ENCODE data around the gene SELENBP1. TPM values are rescaled to one million over a fixed set of nuclear protein-coding genes. Genes with fewer than 3 reads are reported as not detected.

The SELENBP1 gene
- total RNA-seq, 3 donors from 2014 or later = 914 to 2,582 (median 1,654) TPM

DNA sequence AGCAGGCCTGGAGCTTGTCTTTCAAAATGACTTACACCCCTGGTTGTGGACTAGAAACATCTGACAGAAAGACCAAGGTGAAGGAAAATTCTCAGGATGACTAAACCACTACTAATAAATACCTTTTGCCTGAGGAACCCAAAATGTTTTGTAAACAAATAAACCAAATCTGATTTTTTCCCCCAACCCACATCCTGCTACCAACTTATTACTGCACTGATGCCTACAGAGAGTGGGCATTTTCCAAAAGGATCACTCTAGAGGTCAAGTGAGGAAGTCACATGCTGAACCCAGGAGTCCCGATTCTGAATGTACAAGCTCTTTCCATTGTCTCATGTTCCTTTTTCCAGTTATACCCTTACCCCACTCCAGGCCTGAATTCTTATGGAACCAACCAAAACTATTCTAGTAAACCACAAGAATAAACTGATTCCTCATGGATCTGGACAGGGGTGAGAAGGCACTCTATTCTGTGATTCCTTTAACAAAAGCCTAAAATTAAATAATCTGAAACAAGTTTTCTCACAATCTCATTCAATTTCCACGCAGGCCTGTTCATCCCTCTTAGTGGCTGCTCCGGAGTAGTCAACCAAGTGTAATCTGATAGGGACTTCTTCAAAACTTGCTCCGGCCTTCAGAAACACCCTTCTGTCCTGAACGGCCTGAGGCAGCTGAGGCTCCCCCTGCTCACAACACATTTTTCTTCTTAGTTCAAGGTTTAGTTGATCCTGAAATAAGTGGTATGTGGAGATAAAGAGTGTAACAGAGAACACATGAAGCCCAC is 46.7 kb downstream of the SELENBP1 start:
- DNase-seq (no peak), ATAC-seq (no peak)
- Histone ChIP-seq H3K4me1 (ENCODE audit: low read depth) (peaks cover 17% of the 10 kb centered on the region), H3K36me3 (ENCODE audit: low read depth) (no peaks in the 10 kb centered on the region), H3K9me3 (no peaks in the 10 kb centered on the region), H3K4me3 (no peak overlapping the region)
- intact Hi-C loops (cut with DNase I, micrococcal nuclease) = no loop called here
- TF ChIP-seq, protein P1, sequence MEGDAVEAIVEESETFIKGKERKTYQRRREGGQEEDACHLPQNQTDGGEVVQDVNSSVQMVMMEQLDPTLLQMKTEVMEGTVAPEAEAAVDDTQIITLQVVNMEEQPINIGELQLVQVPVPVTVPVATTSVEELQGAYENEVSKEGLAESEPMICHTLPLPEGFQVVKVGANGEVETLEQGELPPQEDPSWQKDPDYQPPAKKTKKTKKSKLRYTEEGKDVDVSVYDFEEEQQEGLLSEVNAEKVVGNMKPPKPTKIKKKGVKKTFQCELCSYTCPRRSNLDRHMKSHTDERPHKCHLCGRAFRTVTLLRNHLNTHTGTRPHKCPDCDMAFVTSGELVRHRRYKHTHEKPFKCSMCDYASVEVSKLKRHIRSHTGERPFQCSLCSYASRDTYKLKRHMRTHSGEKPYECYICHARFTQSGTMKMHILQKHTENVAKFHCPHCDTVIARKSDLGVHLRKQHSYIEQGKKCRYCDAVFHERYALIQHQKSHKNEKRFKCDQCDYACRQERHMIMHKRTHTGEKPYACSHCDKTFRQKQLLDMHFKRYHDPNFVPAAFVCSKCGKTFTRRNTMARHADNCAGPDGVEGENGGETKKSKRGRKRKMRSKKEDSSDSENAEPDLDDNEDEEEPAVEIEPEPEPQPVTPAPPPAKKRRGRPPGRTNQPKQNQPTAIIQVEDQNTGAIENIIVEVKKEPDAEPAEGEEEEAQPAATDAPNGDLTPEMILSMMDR (IDR thresholded peaks at IDR 0.05) = no peak

DNA sequence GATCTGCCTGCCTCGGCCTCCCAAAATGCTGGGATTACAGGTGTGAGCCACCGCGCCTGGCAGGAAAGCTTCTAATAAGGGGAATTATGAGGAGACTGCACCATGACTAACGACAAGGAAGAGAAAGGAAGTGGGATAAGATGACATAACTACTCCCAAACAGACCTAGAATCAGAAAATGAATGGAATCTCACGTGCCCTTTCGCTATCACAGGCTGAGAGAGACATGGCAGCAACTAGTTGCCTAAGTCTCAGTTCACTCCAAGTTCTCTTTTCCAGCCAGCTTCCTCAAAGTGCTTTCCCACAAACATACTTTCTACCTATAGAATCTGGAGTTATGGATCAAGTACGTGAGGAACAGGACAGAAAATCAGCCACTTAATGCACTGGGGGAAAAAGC is 47.3 kb downstream of the SELENBP1 start:
- Histone ChIP-seq H3K36me3 (ENCODE audit: low read depth) (no peaks in the 10 kb centered on the region), H3K4me3 (no peak overlapping the region), H3K9me3 (no peaks in the 10 kb centered on the region), H3K4me1 (ENCODE audit: low read depth) (peaks cover 17% of the 10 kb centered on the region)
- intact Hi-C loops (cut with DNase I, micrococcal nuclease) = no loop called here
- DNase-seq (no peak), ATAC-seq (no peak)
- TF ChIP-seq, protein P1 (IDR thresholded peaks at IDR 0.05) = no peak

DNA sequence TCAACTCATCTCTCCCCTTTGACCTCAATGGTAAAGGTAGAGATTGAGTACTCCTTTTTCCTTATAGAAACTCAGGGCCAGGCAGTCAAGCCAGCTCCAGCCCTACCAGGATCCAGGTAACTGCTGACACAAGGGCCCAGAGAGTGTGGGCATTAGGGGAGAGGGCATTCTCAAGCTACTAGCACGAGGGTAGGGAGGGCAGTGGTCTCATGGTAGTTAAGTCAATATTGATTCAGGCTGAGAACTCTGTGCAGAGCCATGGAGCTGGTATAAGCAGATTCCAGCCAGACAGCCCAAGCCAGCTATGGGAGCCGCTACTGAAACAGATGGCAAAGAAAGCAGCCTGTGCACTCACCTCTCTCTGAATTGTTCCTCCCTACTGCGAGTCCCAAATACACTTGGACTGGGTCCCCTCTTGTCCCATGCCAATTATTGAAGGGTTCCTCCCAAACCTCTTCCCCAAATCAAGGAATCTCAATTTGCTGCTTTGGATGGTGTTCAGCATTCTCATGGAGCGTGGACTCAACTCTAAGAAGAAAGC is 48.0 kb downstream of the SELENBP1 start:
- Histone ChIP-seq H3K36me3 (ENCODE audit: low read depth) (no peaks in the 10 kb centered on the region), H3K4me3 (no peak overlapping the region)
- intact Hi-C loops (cut with DNase I, micrococcal nuclease) = no loop called here

DNA sequence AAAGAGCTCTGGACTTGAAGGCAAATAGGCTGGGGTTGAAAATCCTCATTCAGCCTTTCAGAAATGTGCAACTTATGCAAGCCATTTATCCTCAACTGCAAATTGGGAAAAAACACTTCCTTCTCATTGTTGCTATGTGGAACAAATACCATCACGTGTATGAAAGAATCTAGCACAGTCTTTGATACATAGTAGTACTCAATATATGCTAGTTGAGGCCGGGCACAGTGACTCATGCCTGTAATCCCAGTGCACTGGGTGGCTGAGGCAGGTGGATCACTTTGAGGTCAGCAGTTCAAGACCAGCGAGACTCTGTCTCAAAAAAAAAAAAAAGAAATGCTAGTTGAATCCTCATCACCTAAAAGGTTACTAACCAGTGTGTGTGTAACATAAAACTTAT is 53.5 kb downstream of the SELENBP1 start:
- no peak for DNase-seq
- H3K4me1 ChIP-seq (ENCODE audit: low read depth) = no peaks in the 10 kb centered on the region
- no peak for ATAC-seq
- peaks cover 6% of the 10 kb centered on the region for H3K36me3 ChIP-seq (ENCODE audit: low read depth)
- no peaks in the 10 kb centered on the region for H3K9me3 ChIP-seq
- intact Hi-C loops (cut with DNase I, micrococcal nuclease) = no loop called here
- TF ChIP-seq, protein P1 (IDR thresholded peaks at IDR 0.05) = no peak
- H3K4me3 ChIP-seq = no peak overlapping the region

More for the DNA sequence above, 48.0 kb downstream of the SELENBP1 start:
- H3K4me1 ChIP-seq (ENCODE audit: low read depth) = peaks cover 17% of the 10 kb centered on the region
- no peak for DNase-seq
- ATAC-seq = no peak
- TF ChIP-seq, protein P1 (IDR thresholded peaks at IDR 0.05) = no peak
- no peaks in the 10 kb centered on the region for H3K9me3 ChIP-seq

DNA sequence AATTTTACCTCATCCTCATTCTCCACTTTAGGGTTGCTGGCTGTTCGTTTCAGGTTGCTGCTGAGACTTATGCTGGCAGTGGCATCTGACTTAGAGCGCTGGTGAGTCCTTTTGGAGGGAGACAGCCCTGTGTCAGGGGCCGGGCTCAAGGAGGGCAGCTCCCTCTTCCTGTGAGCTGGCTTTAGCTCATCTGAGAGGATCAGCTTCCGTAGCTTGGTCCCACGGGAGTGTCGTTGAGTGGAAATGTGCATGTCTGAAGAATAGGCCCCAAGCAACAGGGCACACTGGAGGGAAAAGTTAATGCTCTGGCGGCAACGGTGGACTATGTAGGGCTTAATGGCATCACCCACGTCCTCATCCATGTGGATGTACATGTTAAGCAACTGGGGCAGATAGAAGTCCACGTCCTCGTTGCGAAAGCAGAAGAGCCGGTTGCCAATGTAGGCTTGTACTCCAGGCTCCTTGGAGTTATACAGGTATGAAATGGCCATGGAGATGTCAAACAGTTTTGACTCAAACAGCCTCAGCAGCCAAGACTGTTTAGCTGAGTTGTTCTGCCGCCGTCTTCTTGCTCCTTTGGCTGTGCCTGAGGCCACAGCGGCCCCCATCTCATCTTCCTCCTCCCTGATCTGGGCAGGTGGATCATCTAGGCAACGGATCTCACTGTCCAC is 56.8 kb downstream of the SELENBP1 start:
- Histone ChIP-seq H3K9me3 (no peaks in the 10 kb centered on the region), H3K4me3 (no peak overlapping the region), H3K36me3 (ENCODE audit: low read depth) (peaks cover 6% of the 10 kb centered on the region), H3K4me1 (ENCODE audit: low read depth) (peaks cover 7% of the 10 kb centered on the region)
- TF ChIP-seq, protein P1 (IDR thresholded peaks at IDR 0.05) = no peak
- intact Hi-C loops (cut with DNase I, micrococcal nuclease) = no loop called here
- ATAC-seq (no peak), DNase-seq (no peak)

Other genes with a start within 250 kb of the SELENBP1 start
- 1 to 10 TPM; 1.9 to 9.3 (median 4.3) TPM for gene SEMA6C, start 226.1 kb downstream of the SELENBP1 start, total RNA-seq
- 1 to 10 TPM; 1.3 to 2.8 (median 2.5) TPM for gene TNFAIP8L2, start 216.1 kb downstream of the SELENBP1 start, total RNA-seq
- 10 to 100 TPM in 2 of 3 donors, 1 to 10 TPM in 1; 7.6 to 14.0 (median 10.0) TPM for gene LYSMD1, start 206.8 kb downstream of the SELENBP1 start, total RNA-seq
- gene SCNM1, start 206.6 kb downstream of the SELENBP1 start, total RNA-seq = 10 to 100 TPM; 27.9 to 37.8 (median 28.1) TPM
- gene TMOD4, start 196.7 kb downstream of the SELENBP1 start, total RNA-seq = 1 to 10 TPM in 2 of 3 donors, not detected in 1; 1.0 to 2.5 TPM
- 10 to 100 TPM; 32.1 to 56.5 (median 35.3) TPM for gene VPS72, start 182.5 kb downstream of the SELENBP1 start, total RNA-seq
- 10 to 100 TPM; 38.4 to 47.5 (median 39.2) TPM for gene PIP5K1A, start 174.2 kb downstream of the SELENBP1 start, total RNA-seq
- gene PSMD4, start 118.0 kb downstream of the SELENBP1 start, total RNA-seq = 100 to 1,000 TPM in 1 of 3 donors, 10 to 100 TPM in 2; 90.2 to 150 (median 95.1) TPM
- 10 to 100 TPM; 22.6 to 31.8 (median 29.7) TPM for gene ZNF687, start 90.4 kb downstream of the SELENBP1 start, total RNA-seq
- gene PI4KB, start 45.3 kb downstream of the SELENBP1 start, total RNA-seq = 10 to 100 TPM; 57.9 to 77.2 (median 58.9) TPM
- gene RFX5, start 25.5 kb downstream of the SELENBP1 start, total RNA-seq = 10 to 100 TPM; 20.5 to 45.3 (median 31.8) TPM
- gene PSMB4, start 26.9 kb upstream of the SELENBP1 start, total RNA-seq = 100 to 1,000 TPM; 154 to 213 (median 193) TPM
- 100 to 1,000 TPM in 1 of 3 donors, 10 to 100 TPM in 2; 60.4 to 106 (median 77.7) TPM for gene POGZ, start 86.8 kb upstream of the SELENBP1 start, total RNA-seq
- 100 to 1,000 TPM; 125 to 247 (median 187) TPM for gene CGN, start 138.7 kb upstream of the SELENBP1 start, total RNA-seq
- gene TUFT1, start 167.6 kb upstream of the SELENBP1 start, total RNA-seq = 10 to 100 TPM; 20.2 to 38.0 (median 27.5) TPM
- 10 to 100 TPM; 25.5 to 59.0 (median 34.8) TPM for gene SNX27, start 239.3 kb upstream of the SELENBP1 start, total RNA-seq